Liver (tissue), 3 donors: Measurements from ENCODE around the gene PTGR1.

Source experiments
- TF ChIP-seq, protein P1 (sequence below): IDR thresholded peaks from 2 replicates; pipeline ENCODE4 v1.6.1; 2016; ENCODE audit warnings: antibody characterized with exemption
- TF ChIP-seq, protein P2 (sequence below): fragments of 150-350 bp; IDR thresholded peaks from 2 replicates; pipeline ENCODE4 v1.5.1; 2017; ENCODE audit warnings: improper control_type of control experiment, low read depth, low read length; ENCODE audit not compliant: missing input control
- TF ChIP-seq, protein P3 (sequence below): IDR thresholded peaks from 2 replicates; pipeline ENCODE4 v1.6.1; 2016; ENCODE audit warnings: antibody characterized with exemption
- donor health status: healthy.
- donor health status: healthy.

DNA sequence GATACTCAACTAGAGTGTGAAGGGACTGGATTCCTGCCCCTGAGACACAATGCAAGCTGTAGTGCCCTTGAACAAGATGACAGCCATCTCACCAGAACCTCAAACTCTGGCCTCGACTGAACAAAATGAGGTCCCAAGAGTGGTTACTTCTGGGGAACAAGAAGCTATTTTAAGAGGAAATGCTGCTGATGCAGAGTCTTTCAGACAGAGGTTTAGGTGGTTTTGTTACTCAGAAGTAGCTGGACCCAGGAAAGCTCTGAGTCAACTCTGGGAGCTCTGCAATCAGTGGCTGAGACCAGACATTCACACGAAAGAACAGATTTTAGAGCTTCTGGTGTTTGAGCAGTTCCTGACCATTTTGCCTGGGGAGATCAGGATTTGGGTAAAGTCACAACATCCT lies 72.1 kb downstream of the PTGR1 start:
- TF ChIP-seq, protein P1, sequence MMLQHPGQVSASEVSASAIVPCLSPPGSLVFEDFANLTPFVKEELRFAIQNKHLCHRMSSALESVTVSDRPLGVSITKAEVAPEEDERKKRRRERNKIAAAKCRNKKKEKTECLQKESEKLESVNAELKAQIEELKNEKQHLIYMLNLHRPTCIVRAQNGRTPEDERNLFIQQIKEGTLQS, result no peak
- TF ChIP-seq, protein P2, sequence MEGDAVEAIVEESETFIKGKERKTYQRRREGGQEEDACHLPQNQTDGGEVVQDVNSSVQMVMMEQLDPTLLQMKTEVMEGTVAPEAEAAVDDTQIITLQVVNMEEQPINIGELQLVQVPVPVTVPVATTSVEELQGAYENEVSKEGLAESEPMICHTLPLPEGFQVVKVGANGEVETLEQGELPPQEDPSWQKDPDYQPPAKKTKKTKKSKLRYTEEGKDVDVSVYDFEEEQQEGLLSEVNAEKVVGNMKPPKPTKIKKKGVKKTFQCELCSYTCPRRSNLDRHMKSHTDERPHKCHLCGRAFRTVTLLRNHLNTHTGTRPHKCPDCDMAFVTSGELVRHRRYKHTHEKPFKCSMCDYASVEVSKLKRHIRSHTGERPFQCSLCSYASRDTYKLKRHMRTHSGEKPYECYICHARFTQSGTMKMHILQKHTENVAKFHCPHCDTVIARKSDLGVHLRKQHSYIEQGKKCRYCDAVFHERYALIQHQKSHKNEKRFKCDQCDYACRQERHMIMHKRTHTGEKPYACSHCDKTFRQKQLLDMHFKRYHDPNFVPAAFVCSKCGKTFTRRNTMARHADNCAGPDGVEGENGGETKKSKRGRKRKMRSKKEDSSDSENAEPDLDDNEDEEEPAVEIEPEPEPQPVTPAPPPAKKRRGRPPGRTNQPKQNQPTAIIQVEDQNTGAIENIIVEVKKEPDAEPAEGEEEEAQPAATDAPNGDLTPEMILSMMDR, result no peak
- TF ChIP-seq, protein P3, sequence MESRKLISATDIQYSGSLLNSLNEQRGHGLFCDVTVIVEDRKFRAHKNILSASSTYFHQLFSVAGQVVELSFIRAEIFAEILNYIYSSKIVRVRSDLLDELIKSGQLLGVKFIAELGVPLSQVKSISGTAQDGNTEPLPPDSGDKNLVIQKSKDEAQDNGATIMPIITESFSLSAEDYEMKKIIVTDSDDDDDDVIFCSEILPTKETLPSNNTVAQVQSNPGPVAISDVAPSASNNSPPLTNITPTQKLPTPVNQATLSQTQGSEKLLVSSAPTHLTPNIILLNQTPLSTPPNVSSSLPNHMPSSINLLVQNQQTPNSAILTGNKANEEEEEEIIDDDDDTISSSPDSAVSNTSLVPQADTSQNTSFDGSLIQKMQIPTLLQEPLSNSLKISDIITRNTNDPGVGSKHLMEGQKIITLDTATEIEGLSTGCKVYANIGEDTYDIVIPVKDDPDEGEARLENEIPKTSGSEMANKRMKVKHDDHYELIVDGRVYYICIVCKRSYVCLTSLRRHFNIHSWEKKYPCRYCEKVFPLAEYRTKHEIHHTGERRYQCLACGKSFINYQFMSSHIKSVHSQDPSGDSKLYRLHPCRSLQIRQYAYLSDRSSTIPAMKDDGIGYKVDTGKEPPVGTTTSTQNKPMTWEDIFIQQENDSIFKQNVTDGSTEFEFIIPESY, result no peak
